DOHH2 (cell line): ENCODE data around the gene DPP6.

Experiments
- CTCF ChIP-seq: fragments of 200-600 bp; sonication (generic); IDR thresholded peaks from one replicate; pipeline ENCODE4 v1.5.1; 2014; ENCODE audit warnings: antibody characterized with exemption, mild to moderate bottlenecking, low read depth, low read length; ENCODE audit not compliant: poor library complexity, severe bottlenecking
- EZH2phosphoT487 ChIP-seq: fragments of 200-600 bp; sonication (generic); IDR thresholded peaks from 2 replicates; pipeline ENCODE4 v1.6.1; 2017; ENCODE audit warnings: borderline replicate concordance, mild to moderate bottlenecking, antibody characterized with exemption, low read length, moderate library complexity, mixed read lengths

- TF ChIP-seq CTCF (no peak), EZH2phosphoT487 (no peak)
These were observed 809.4 kb downstream of the DPP6 start for GRCh38 chr7:154861589-154861988.
